ENCODE results near the gene ACAP3.
"Not testable (repeated sequence)": the region's sequence is repeated elsewhere in the genome, so short reads cannot be mapped to it uniquely, and the experiment has no call there.

The ACAP3 gene

DNA sequence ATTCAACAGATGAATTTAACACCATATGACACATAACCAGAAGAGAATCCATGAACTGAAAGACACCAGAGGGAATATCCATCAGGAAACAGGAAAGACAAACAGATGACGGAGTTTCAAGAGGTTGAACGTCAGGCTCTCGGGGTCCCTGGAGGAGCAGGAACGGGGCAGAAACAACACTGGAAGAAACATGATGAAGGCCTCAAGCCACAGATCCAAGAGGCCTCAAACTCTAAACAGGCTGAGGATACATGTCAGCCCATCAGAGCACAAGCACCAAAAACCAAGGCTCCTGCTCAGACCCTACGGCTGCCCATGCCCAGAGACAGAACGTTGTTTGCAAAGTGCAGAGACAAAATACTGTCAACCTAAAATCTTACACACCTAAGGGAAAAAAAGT is 9.7 kb upstream of the ACAP3 start:
- Histone ChIP-seq H2AFZ (ENCODE audit: low read depth, low read length) (no peak overlapping the region), H4K20me1 (ENCODE audit: insufficient read depth, low read length) (peaks cover 18% of the 10 kb centered on the region), H3K27me3 (ENCODE audit: low read depth, low read length) (no peaks in the 10 kb centered on the region), H3K27ac (ENCODE audit: low read length) (no peak overlapping the region), H3K36me3 (replicated peaks; ENCODE audit: low read depth, low read length) (peaks cover 28% of the 10 kb centered on the region), H3K4me1 (ENCODE audit: low read length) (no peaks in the 10 kb centered on the region), H3K4me2 (ENCODE audit: low read length) (no peak overlapping the region), H3K4me3 (ENCODE audit: low read length) (no peak overlapping the region), H3K9me3 (ENCODE audit: insufficient read depth, low read length) (no peaks in the 10 kb centered on the region), H3K9ac (ENCODE audit: low read length) (no peak overlapping the region), H3K79me2 (ENCODE audit: low read length) (peaks cover 39% of the 10 kb centered on the region)
- no peak for TF ChIP-seq EZH2phosphoT487 (IDR thresholded peaks at IDR 0.05; ENCODE audit: low read depth)
- TF ChIP-seq, protein P1, sequence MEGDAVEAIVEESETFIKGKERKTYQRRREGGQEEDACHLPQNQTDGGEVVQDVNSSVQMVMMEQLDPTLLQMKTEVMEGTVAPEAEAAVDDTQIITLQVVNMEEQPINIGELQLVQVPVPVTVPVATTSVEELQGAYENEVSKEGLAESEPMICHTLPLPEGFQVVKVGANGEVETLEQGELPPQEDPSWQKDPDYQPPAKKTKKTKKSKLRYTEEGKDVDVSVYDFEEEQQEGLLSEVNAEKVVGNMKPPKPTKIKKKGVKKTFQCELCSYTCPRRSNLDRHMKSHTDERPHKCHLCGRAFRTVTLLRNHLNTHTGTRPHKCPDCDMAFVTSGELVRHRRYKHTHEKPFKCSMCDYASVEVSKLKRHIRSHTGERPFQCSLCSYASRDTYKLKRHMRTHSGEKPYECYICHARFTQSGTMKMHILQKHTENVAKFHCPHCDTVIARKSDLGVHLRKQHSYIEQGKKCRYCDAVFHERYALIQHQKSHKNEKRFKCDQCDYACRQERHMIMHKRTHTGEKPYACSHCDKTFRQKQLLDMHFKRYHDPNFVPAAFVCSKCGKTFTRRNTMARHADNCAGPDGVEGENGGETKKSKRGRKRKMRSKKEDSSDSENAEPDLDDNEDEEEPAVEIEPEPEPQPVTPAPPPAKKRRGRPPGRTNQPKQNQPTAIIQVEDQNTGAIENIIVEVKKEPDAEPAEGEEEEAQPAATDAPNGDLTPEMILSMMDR (IDR thresholded peaks at IDR 0.05; ENCODE audit: low read depth, low read length), result no peak

DNA sequence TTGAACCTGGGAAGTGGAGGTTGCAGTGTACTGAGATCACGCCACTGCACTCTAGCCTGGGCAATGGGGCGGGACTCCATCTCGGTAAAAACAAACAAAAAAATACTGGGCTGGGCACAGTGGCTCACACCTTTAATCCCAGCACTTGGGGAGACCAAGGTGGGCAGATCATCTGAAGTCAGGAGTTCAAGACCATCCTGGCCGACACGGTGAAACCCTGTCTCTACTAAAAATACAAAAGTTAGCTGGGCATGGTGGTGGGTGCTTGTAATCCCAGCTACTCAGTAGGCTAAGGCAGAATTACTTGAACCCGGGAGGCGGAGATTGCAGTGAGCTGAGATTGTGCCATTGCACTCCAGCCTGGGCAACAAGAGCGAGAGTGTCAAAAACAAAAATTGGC is 8.5 kb upstream of the ACAP3 start:
- H3K4me3 ChIP-seq (ENCODE audit: low read length); H3K27ac ChIP-seq (ENCODE audit: low read length); H3K27me3 ChIP-seq (ENCODE audit: low read depth, low read length); H3K9me3 ChIP-seq (ENCODE audit: insufficient read depth, low read length); H3K4me1 ChIP-seq (ENCODE audit: low read length); H2AFZ ChIP-seq (ENCODE audit: low read depth, low read length); H3K4me2 ChIP-seq (ENCODE audit: low read length); H3K9ac ChIP-seq (ENCODE audit: low read length): not testable (repeated sequence)
- peaks cover 11% of the 10 kb centered on the region for H4K20me1 ChIP-seq (ENCODE audit: insufficient read depth, low read length)
- H3K36me3 ChIP-seq (replicated peaks; ENCODE audit: low read depth, low read length), result peaks cover 33% of the 10 kb centered on the region
- peaks cover 28% of the 10 kb centered on the region for H3K79me2 ChIP-seq (ENCODE audit: low read length)

DNA sequence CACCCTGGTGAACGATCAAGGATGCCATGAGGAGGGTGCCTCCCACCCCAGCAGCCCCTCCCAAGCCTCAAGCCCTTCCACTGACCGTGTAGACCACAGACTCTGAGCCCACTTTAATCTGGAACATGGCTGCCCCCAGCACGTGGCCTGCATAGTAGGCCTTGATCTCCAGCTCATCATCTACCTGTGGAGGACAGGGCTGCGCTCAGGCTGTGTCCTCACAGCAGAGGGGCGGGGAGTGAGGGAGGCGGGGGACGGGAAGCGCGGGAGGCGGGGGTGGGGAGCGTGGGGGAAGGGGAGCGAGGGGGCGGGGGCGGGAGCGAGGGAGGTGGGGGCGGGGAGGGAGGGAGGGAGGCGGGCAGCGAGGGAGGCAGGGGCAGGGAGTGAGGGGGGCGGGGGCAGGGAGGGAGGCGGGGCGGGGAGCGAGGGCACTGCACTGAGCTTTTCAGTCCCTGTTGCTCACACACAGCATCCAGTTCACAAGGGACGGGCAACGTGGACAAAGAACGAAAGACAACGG is 7.8 kb upstream of the ACAP3 start:
- Histone ChIP-seq H3K4me3 (ENCODE audit: low read length) (no peak overlapping the region), H3K27ac (ENCODE audit: low read length) (no peak overlapping the region), H3K9me3 (ENCODE audit: insufficient read depth, low read length) (no peaks in the 10 kb centered on the region), H2AFZ (ENCODE audit: low read depth, low read length) (no peak overlapping the region), H3K27me3 (ENCODE audit: low read depth, low read length) (no peaks in the 10 kb centered on the region), H3K36me3 (replicated peaks; ENCODE audit: low read depth, low read length) (peaks cover 35% of the 10 kb centered on the region), H3K4me2 (ENCODE audit: low read length) (no peak overlapping the region), H4K20me1 (ENCODE audit: insufficient read depth, low read length) (peaks cover 6% of the 10 kb centered on the region; the same call in 1 of the 2 replicates), H3K4me1 (ENCODE audit: low read length) (no peaks in the 10 kb centered on the region), H3K9ac (ENCODE audit: low read length) (no peak overlapping the region), H3K79me2 (ENCODE audit: low read length) (peaks cover 21% of the 10 kb centered on the region)
- TF ChIP-seq, protein P1 (IDR thresholded peaks at IDR 0.05; ENCODE audit: low read depth, low read length), result no peak
- no peak for TF ChIP-seq EZH2phosphoT487 (IDR thresholded peaks at IDR 0.05; ENCODE audit: low read depth)

- H2AFZ ChIP-seq (ENCODE audit: low read depth, low read length), result no peak overlapping the region
- H3K9ac ChIP-seq (ENCODE audit: low read length), result no peak overlapping the region
- TF ChIP-seq, protein P1 (IDR thresholded peaks at IDR 0.05; ENCODE audit: low read depth, low read length), result no peak
- TF ChIP-seq EZH2phosphoT487 (IDR thresholded peaks at IDR 0.05; ENCODE audit: low read depth), result no peak
- H3K9me3 ChIP-seq (ENCODE audit: insufficient read depth, low read length), result no peaks in the 10 kb centered on the region
- peaks cover 35% of the 10 kb centered on the region for H3K36me3 ChIP-seq (replicated peaks; ENCODE audit: low read depth, low read length)
- 0 out of 2 replicates have a peak, but pooled peaks cover 3% of the 10 kb centered on the region for H4K20me1 ChIP-seq (ENCODE audit: insufficient read depth, low read length)
- H3K27ac ChIP-seq (ENCODE audit: low read length), result no peak overlapping the region
- peaks cover under 1% of the 10 kb centered on the region; the same call in 1 of the 2 replicates for H3K4me1 ChIP-seq (ENCODE audit: low read length)
- peaks cover 14% of the 10 kb centered on the region; the same call in 1 of the 2 replicates for H3K79me2 ChIP-seq (ENCODE audit: low read length)
- H3K4me2 ChIP-seq (ENCODE audit: low read length), result no peak overlapping the region
- H3K27me3 ChIP-seq (ENCODE audit: low read depth, low read length), result no peaks in the 10 kb centered on the region
- no peak overlapping the region for H3K4me3 ChIP-seq (ENCODE audit: low read length)
Measured at GRCh38 chr1:1314678-1315335, 7.1 kb upstream of the ACAP3 start.

Measured in OCI-LY3 (cell line).